CD4-positive, alpha-beta memory T cell (primary cell): Measurements from ENCODE around the gene BRD9. TPM values are rescaled to one million over a fixed set of nuclear protein-coding genes. Genes with fewer than 3 reads are reported as not detected.
A peak's percentile ranks its signal among the peaks of the same experiment; 100 is the strongest.

Experiments
- CTCF ChIA-PET: fragments of 350-600 bp; sonication (Branson Sonifier 250); formaldehyde crosslinking; loops from one replicate; lab custom pipeline; 2021; ENCODE audit warnings: inconsistent platforms; ENCODE audit not compliant: partially characterized antibody; lab: Charles Lee
- POLR2A ChIA-PET: fragments of 350-600 bp; sonication (Branson Sonifier 250); formaldehyde crosslinking; loops from one replicate; lab custom pipeline; 2021; ENCODE audit not compliant: partially characterized antibody; lab: Charles Lee
- DNase-seq, 5 donors: peaks; one replicate each; pipeline versions ENCODE4 v3.0.0 to v3.0.0-alpha.2; 2020 to 2022; ENCODE audit warnings: mixed read lengths in 1 of 5
- H3K27ac ChIP-seq: one replicate; pipeline ENCODE4 v1.7.0; 2013; ENCODE audit warnings: low read depth, low read length
- H3K27me3 ChIP-seq: 2 replicates; pipeline ENCODE4 v1.7.0; 2013; ENCODE audit warnings: mild to moderate bottlenecking, low read length, moderate library complexity; ENCODE audit not compliant: insufficient read depth
- H3K36me3 ChIP-seq: 2 replicates; pipeline ENCODE4 v1.7.0; 2013; ENCODE audit warnings: mild to moderate bottlenecking, low read length, moderate library complexity; ENCODE audit not compliant: insufficient read depth
- H3K4me1 ChIP-seq: 2 replicates; pipeline ENCODE4 v1.7.0; 2013; ENCODE audit warnings: mild to moderate bottlenecking, low read length, moderate library complexity; ENCODE audit not compliant: insufficient read depth
- H3K4me3 ChIP-seq, 2 donors: one replicate each; pipeline ENCODE4 v1.7.0; 2013; ENCODE audit warnings: low read length in 2 of 2, mild to moderate bottlenecking in 1 of 2
- H3K9me3 ChIP-seq, 2 donors: one replicate each; pipeline ENCODE4 v1.7.0; 2013; ENCODE audit warnings: low read length in 2 of 2, control low read depth in 1 of 2; ENCODE audit not compliant: control insufficient read depth in 1 of 2
- H3K27ac Mint-ChIP-seq, 7 donors: one replicate each; pipeline ENCODE4 v1.8.0; 2020 to 2021; ENCODE audit warnings: mixed read lengths in 7 of 7, mild to moderate bottlenecking in 6 of 7, inconsistent platforms in 3 of 7, moderate library complexity in 3 of 7
- H3K27me3 Mint-ChIP-seq, 2 donors: one replicate each; pipeline ENCODE4 v1.8.0; 2020 to 2021; ENCODE audit warnings: mixed read lengths in 2 of 2
- H3K36me3 Mint-ChIP-seq, 2 donors: one replicate each; pipeline ENCODE4 v1.8.0; 2020 to 2021; ENCODE audit warnings: mixed read lengths in 2 of 2, inconsistent platforms in 1 of 2, mild to moderate bottlenecking in 1 of 2
- H3K4me1 Mint-ChIP-seq, 4 donors: one replicate each; pipeline ENCODE4 v1.8.0; 2020 to 2021; ENCODE audit warnings: mixed read lengths in 4 of 4, mild to moderate bottlenecking in 1 of 4
- H3K4me3 Mint-ChIP-seq, 8 donors: one replicate each; pipeline ENCODE4 v1.8.0; 2020 to 2021; ENCODE audit warnings: mixed read lengths in 8 of 8, mild to moderate bottlenecking in 7 of 8, moderate library complexity in 6 of 8, inconsistent platforms in 3 of 8
- H3K9me3 Mint-ChIP-seq, 8 donors: one replicate each; pipeline ENCODE4 v1.8.0; 2020 to 2021; ENCODE audit warnings: mixed read lengths in 8 of 8, mild to moderate bottlenecking in 5 of 8, inconsistent platforms in 3 of 8, moderate library complexity in 1 of 8
- intact Hi-C: fragments of 100-400 bp; cut with micrococcal nuclease; formaldehyde crosslinking; loops from one replicate; pipeline ENCODE4 v1.15.1; 2023
- polyA plus RNA-seq, 2 donors: library from polyadenylated mRNA; unstranded; fragments of 300-500 nt; fragmentation: Illumina TruSeq; gene quantifications; one replicate each; pipeline ENCODE4 v1.2.3, GENCODE V29; 2021
- total RNA-seq, 2 experiments: library from RNA; stranded (reverse); gene quantifications; one replicate each; pipeline ENCODE4 v1.2.3, GENCODE V29; 2021

BRD9 gene
- total and polyA plus RNA-seq, 4 experiments from 2014 or later, result 8.0 to 86.8 (median 51.3) TPM

DNA sequence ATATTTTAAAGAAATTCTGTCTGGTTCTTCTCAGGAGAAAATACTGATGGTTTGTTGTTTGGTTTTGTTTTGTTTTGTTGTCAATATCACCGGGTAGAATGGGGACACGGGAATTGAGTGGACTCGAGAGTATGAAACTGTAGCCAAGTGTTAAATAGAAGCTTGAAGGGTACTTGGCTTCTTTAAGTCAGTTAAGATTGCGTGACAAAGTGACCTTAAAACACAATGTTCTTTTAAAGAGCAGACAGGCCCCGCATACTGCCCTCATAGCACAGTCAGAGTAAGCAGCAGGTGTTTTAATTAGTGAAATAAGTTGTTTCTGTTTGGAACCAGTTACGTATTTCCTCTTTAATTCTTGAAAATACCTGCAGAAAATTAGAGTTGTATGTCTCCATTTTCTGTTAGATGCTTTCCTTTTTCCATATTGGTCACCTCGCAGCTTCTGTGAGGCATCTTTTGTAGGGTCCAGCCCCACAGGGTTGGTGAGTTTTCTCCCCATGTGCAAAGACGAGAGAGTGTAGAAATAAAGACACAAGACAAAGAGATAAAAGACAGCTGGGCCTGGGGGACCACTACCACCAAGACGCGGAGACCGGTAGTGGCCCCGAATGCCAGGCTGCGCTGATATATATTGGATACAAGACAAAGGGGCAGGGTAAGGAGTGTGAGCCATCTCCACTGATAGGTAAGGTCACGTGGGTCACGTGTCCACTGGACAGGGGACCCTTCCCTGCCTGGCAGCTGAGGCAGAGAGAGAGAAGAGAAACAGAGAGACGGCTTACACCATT, 9.7 kb upstream of the BRD9 start:
- no peak overlapping the region for H3K4me3 ChIP-seq
- Mint-ChIP-seq H3K4me1 (peaks cover 0 to 2% (median 0%) of the 10 kb centered on the region in 4 donors), H3K4me3 (no peak overlapping the region), H3K27me3 (no peaks in the 10 kb centered on the region), H3K36me3 (no peaks in the 10 kb centered on the region), H3K27ac (peak overlapping the region in 2 of 7 donors; percentile 5 to 43), H3K9me3 (no peaks in the 10 kb centered on the region)
- ChIA-PET POLR2A (no interaction called here), CTCF (interaction anchor here (1.0 to 2.6 kb wide), 8 partner anchors 10 to 455 kb away, joined by 3 to 21 read pairs (median 6); partner anchors contain the start of genes BRD9 and TRIP13)
- H3K4me1 ChIP-seq, result no peaks in the 10 kb centered on the region
- H3K9me3 ChIP-seq, result no peaks in the 10 kb centered on the region
- H3K27me3 ChIP-seq, result no peaks in the 10 kb centered on the region
- no peaks in the 10 kb centered on the region for H3K36me3 ChIP-seq
- H3K27ac ChIP-seq, result no peak overlapping the region
- no peak for DNase-seq
- intact Hi-C loops, result loop anchor here (2.0 kb wide), 1 partner anchor 232 kb away; no protein-coding TSS in a partner anchor

DNA sequence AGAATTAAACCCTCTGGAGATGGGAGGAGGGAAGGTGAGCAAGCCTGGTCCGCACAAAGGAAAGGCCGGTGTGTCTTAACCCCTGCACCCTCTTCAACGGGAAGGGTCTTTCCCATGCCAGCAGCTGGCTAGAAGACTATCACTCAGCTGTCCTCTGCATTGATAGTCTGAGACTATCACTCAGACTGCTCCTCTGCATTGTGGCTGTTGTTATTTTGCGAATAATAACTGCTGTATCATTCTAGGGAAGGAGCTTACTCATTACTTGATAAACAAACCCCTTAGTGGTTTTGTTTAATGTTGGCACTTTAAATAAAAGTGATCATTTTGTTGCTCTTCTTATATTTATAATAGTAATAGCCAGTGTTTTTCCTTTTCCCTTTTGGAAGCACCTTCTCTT, 8.2 kb upstream of the BRD9 start:
- Mint-ChIP-seq H3K9me3 (no peaks in the 10 kb centered on the region), H3K4me1 (peaks cover 0 to 2% (median 0%) of the 10 kb centered on the region in 4 donors), H3K36me3 (no peaks in the 10 kb centered on the region), H3K27me3 (no peaks in the 10 kb centered on the region), H3K27ac (no peak overlapping the region), H3K4me3 (no peak overlapping the region)
- no peaks in the 10 kb centered on the region for H3K4me1 ChIP-seq
- H3K27me3 ChIP-seq, result no peaks in the 10 kb centered on the region
- DNase-seq, result no peak
- CTCF ChIA-PET, result interaction anchor here (1.0 to 2.6 kb wide), 6 partner anchors 8 to 243 kb away, joined by 3 to 21 read pairs (median 7); partner anchors contain the start of genes BRD9 and TRIP13
- POLR2A ChIA-PET, result no interaction called here
- H3K9me3 ChIP-seq, result no peaks in the 10 kb centered on the region
- no peak overlapping the region for H3K4me3 ChIP-seq
- no peaks in the 10 kb centered on the region for H3K36me3 ChIP-seq
- H3K27ac ChIP-seq, result no peak overlapping the region
- intact Hi-C loops, result no loop called here

DNA sequence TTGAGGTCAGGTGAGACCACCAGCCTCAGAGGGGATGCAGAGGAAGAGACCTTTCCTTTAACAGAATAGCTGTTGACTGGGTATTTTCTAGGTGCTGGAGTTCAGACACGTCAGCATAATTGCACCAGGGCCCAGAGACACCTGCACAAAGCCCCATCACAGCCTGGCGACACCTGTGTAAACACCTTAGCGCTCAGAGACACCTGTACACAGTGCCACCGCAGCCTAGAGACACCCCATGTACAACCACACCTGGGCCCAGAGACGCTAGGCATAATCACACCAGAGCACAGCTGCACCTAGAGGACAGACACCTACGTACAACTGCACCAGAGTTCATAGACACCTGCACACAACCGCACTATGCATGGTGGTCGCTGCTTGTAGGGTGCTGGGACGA, 1.1 kb upstream of the BRD9 start:
- intact Hi-C loops, result loop anchor here (2.0 to 5.0 kb wide), 3 partner anchors 19 to 281 kb away; partner anchors contain the start of genes CEP72 and ZDHHC11B
- Mint-ChIP-seq H3K36me3 (peaks cover 11 to 29% of the 10 kb centered on the region in 2 donors), H3K27me3 (no peaks in the 10 kb centered on the region), H3K27ac (peak overlapping the region in 3 of 7 donors; percentile 42 to 68 (median 62)), H3K4me3 (peak overlapping the region in 6 of 8 donors; percentile 55 to 72 (median 64)), H3K9me3 (no peaks in the 10 kb centered on the region), H3K4me1 (peaks cover 4 to 32% (median 17%) of the 10 kb centered on the region in 4 donors)
- no peak for DNase-seq
- H3K4me3 ChIP-seq, result no peak overlapping the region
- H3K4me1 ChIP-seq, result peaks cover 28% of the 10 kb centered on the region
- no peak overlapping the region for H3K27ac ChIP-seq
- peaks cover 25% of the 10 kb centered on the region for H3K36me3 ChIP-seq
- POLR2A ChIA-PET, result no interaction called here
- H3K27me3 ChIP-seq, result no peaks in the 10 kb centered on the region
- CTCF ChIA-PET, result no interaction called here
- no peaks in the 10 kb centered on the region for H3K9me3 ChIP-seq

DNA sequence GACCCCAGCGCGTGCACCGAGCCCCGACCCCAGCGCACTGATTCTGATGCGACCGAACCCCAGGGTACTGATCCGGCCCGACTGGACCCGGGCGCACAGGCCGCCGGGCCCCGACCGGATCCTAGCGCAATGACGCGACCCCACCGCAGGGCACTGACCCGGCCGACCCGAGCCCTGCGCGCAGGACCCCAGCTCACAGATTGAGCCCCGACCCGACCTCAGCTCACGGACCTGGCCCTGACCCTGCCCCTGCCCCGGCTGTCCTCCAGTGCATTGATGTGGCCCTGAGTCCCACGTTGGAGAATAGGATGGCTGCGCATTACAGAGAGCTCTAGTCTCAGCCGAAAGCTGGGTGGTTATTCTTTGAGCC, 521 bp upstream of the BRD9 start:
- H3K27ac ChIP-seq, result no peak overlapping the region
- no peaks in the 10 kb centered on the region for H3K27me3 Mint-ChIP-seq
- peak in 1 of 5 donors; percentile 40 for DNase-seq
- H3K4me3 ChIP-seq, result peak overlapping the region in 1 of 2 donors; percentile 83
- H3K36me3 Mint-ChIP-seq, result peaks cover 17 to 35% of the 10 kb centered on the region in 2 donors
- intact Hi-C loops, result loop anchor here (2.0 to 5.0 kb wide), 3 partner anchors 20 to 281 kb away; partner anchors contain the start of genes CEP72 and ZDHHC11B
- H3K27me3 ChIP-seq, result no peaks in the 10 kb centered on the region
- no peaks in the 10 kb centered on the region for H3K9me3 ChIP-seq
- H3K4me3 Mint-ChIP-seq, result peak overlapping the region; percentile 39 to 76 (median 64)
- peak overlapping the region in 5 of 7 donors; percentile 25 to 68 (median 46) for H3K27ac Mint-ChIP-seq
- H3K4me1 Mint-ChIP-seq, result peaks cover 6 to 38% (median 21%) of the 10 kb centered on the region in 4 donors
- POLR2A ChIA-PET, result interaction anchor here (1.1 to 2.1 kb wide), 5 partner anchors 10 to 622 kb away, joined by 3 to 5 read pairs (median 4); partner anchors contain the start of gene PDCD6
- peaks cover 31% of the 10 kb centered on the region for H3K36me3 ChIP-seq
- CTCF ChIA-PET, result interaction anchor here (1.0 kb wide), 1 partner anchor 8 kb away, joined by 6 read pairs; no protein-coding TSS in a partner anchor
- H3K4me1 ChIP-seq, result peaks cover 28% of the 10 kb centered on the region
- no peaks in the 10 kb centered on the region for H3K9me3 Mint-ChIP-seq

DNA sequence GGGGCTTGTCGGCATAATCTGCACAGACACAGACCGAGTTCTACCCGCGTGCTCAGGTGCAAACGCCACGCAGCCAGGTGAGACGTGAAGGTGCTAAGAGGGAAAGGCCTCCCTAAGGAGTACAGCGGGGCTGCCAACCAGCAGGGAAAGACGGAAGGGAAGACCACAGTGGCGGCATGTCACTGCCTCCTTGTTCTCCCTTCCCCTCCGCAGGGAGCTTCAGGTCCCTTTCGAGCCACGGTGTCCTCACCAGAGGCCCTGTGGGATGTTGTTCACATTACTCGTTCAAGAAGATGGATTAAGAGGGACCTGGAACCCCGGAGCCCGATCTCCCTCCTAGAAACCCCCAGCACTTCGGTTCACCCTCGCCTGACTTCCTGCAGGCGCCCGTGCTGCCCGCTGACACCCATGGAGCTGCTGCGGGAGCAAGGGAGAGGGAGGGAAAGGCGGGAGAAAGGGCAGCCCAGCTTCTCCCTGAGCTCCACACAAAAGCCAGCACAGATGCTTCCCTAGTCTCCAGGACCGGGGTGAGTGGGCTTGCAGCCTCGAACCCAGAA, 686 bp downstream of the BRD9 start:
- Histone ChIP-seq H3K4me1 (peaks cover 28% of the 10 kb centered on the region), H3K27ac (peak overlapping the region; percentile 90), H3K27me3 (no peaks in the 10 kb centered on the region), H3K4me3 (peak overlapping the region; percentile 38 to 83), H3K36me3 (peaks cover 43% of the 10 kb centered on the region), H3K9me3 (no peaks in the 10 kb centered on the region)
- Mint-ChIP-seq H3K4me1 (peaks cover 7 to 40% (median 24%) of the 10 kb centered on the region in 4 donors), H3K27me3 (no peaks in the 10 kb centered on the region), H3K36me3 (peaks cover 28 to 47% of the 10 kb centered on the region in 2 donors), H3K4me3 (peak overlapping the region; percentile 85 to 90 (median 87)), H3K9me3 (no peaks in the 10 kb centered on the region), H3K27ac (peak overlapping the region; percentile 86 to 95 (median 91))
- CTCF ChIA-PET, result no interaction called here
- intact Hi-C loops, result loop anchor here (2.0 to 5.0 kb wide), 3 partner anchors 21 to 280 kb away; partner anchors contain the start of genes CEP72 and ZDHHC11B
- POLR2A ChIA-PET, result interaction anchor here (0.9 to 2.1 kb wide), 6 partner anchors 12 to 621 kb away, joined by 3 to 5 read pairs (median 4); partner anchors contain the start of gene PDCD6
- DNase-seq, result no peak

DNA sequence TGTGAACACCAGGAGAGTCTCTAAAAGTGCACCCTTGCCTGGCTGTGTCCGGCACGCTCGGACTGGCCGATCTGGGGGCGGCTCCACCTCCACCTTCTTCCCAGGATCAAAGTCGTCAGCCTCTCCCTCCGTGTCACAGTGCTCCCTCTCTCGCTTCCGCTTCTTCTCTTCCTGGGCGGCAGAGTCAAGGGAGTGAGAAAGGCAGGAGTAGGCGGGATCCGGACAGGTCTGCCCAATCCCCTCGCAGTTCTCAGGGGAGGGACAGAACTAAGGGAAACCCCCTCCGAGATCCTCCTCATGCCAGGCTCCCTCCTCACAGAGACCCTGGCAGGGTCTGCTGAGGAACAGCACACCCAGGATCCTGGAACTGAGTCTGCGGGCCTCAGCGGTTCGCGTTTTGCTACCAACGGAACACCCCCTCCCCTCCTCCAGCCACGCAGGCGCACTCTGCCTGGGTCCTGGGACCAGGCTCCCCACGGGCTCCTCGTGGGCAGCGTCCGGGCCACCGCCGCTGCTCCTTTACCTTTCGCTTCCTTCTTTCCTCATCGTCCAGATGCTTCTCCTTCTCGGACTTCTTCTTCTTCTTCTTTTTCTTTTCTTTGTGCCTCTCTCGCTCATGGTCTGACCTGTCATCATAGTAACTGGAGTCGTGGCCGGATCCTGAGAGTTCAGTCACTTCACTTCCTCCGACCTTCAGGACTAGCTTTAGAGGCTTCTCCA, 1.3 kb downstream of the BRD9 start:
- H3K27ac Mint-ChIP-seq, result peak overlapping the region; percentile 86 to 95 (median 91)
- intact Hi-C loops, result loop anchor here (5.0 kb wide), 1 partner anchor 279 kb away; the partner anchor contains the start of gene CEP72
- H3K36me3 Mint-ChIP-seq, result peaks cover 34 to 53% of the 10 kb centered on the region in 2 donors
- DNase-seq, result no peak
- peak overlapping the region; percentile 85 to 90 (median 87) for H3K4me3 Mint-ChIP-seq
- peaks cover 7 to 40% (median 24%) of the 10 kb centered on the region in 4 donors for H3K4me1 Mint-ChIP-seq
- H3K27ac ChIP-seq, result peak overlapping the region; percentile 90
- H3K9me3 Mint-ChIP-seq, result no peaks in the 10 kb centered on the region
- peak overlapping the region; percentile 38 to 83 for H3K4me3 ChIP-seq
- no peaks in the 10 kb centered on the region for H3K9me3 ChIP-seq
- no peaks in the 10 kb centered on the region for H3K27me3 ChIP-seq
- POLR2A ChIA-PET, result interaction anchor here (0.9 to 2.1 kb wide), 4 partner anchors 133 to 620 kb away, joined by 3 to 5 read pairs (median 4); partner anchors contain the start of gene PDCD6
- peaks cover 49% of the 10 kb centered on the region for H3K36me3 ChIP-seq
- H3K4me1 ChIP-seq, result peaks cover 28% of the 10 kb centered on the region
- CTCF ChIA-PET, result no interaction called here
- H3K27me3 Mint-ChIP-seq, result no peaks in the 10 kb centered on the region
